DMS79 treated with DMSO at 0.1 percent for 48 hours (cell line): ENCODE measurements around the gene PTK7.
A peak's percentile ranks its signal among the peaks of the same experiment; 100 is the strongest.

Experiments
- DNase-seq: peaks from one replicate; lab custom pipeline; 2025; lab: John Stamatoyannopoulos, UW

PTK7 gene

GRCh38 chr6:43086022-43086658 lies 10.0 kb downstream of the PTK7 start:
- no peak for DNase-seq

- DNase-seq: no peak
Observed at GRCh38 chr6:43088654-43089056, 12.5 kb downstream of the PTK7 start.

GRCh38 chr6:43089467-43089866 lies 13.4 kb downstream of the PTK7 start:
- peak; percentile 65 for DNase-seq

GRCh38 chr6:43089874-43090558 lies 13.9 kb downstream of the PTK7 start:
- peak; percentile 59 for DNase-seq

- peak; percentile 65 for DNase-seq
Observed at GRCh38 chr6:43090559-43090956, 14.4 kb downstream of the PTK7 start.

GRCh38 chr6:43091020-43091419 lies 14.9 kb downstream of the PTK7 start:
- no peak for DNase-seq

GRCh38 chr6:43091436-43091991 lies 15.4 kb downstream of the PTK7 start:
- no peak for DNase-seq

- no peak for DNase-seq
Observed at GRCh38 chr6:43092635-43093034, 16.5 kb downstream of the PTK7 start.

GRCh38 chr6:43093436-43094289 lies 17.5 kb downstream of the PTK7 start:
- DNase-seq: no peak

GRCh38 chr6:43095939-43096338 lies 19.8 kb downstream of the PTK7 start:
- peak; percentile 54 for DNase-seq

GRCh38 chr6:43096451-43097097 lies 20.5 kb downstream of the PTK7 start:
- peak; percentile 67 for DNase-seq

GRCh38 chr6:43097098-43097489 lies 21.0 kb downstream of the PTK7 start:
- no peak for DNase-seq

GRCh38 chr6:43097502-43097901 lies 21.4 kb downstream of the PTK7 start:
- no peak for DNase-seq

GRCh38 chr6:43101497-43101896 lies 25.4 kb downstream of the PTK7 start:
- no peak for DNase-seq

GRCh38 chr6:43103253-43103876 lies 27.3 kb downstream of the PTK7 start:
- DNase-seq: peak; percentile 43

GRCh38 chr6:43105538-43106222 lies 29.6 kb downstream of the PTK7 start:
- DNase-seq: no peak

GRCh38 chr6:43107344-43108062 lies 31.4 kb downstream of the PTK7 start:
- no peak for DNase-seq

- peak; percentile 95 for DNase-seq
Observed at GRCh38 chr6:43113431-43114260, 37.5 kb downstream of the PTK7 start.

GRCh38 chr6:43115365-43115764 lies 39.3 kb downstream of the PTK7 start:
- DNase-seq: peak; percentile 12
